Measurements from ENCODE around the gene FST.

DNA sequence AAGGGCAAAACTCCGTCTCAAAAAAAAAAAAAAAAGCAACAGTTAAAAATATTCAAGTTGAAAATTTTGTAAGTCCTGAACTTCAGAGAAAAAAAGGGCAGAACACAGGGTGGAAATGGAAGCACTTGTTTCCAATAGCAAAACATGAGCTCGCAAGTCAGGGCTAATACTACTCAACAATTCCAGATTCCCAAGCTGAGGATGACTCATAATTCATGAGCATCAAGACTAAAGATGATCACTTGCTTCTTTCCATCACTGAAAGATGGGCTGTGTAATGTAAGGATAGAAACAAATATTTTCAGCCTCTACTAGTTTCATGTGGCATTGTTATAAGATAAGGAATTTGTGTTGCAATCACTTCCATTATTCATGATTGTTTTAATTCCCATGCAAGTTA lies 33.5 kb upstream of the FST start:
- TF ChIP-seq, protein P1, sequence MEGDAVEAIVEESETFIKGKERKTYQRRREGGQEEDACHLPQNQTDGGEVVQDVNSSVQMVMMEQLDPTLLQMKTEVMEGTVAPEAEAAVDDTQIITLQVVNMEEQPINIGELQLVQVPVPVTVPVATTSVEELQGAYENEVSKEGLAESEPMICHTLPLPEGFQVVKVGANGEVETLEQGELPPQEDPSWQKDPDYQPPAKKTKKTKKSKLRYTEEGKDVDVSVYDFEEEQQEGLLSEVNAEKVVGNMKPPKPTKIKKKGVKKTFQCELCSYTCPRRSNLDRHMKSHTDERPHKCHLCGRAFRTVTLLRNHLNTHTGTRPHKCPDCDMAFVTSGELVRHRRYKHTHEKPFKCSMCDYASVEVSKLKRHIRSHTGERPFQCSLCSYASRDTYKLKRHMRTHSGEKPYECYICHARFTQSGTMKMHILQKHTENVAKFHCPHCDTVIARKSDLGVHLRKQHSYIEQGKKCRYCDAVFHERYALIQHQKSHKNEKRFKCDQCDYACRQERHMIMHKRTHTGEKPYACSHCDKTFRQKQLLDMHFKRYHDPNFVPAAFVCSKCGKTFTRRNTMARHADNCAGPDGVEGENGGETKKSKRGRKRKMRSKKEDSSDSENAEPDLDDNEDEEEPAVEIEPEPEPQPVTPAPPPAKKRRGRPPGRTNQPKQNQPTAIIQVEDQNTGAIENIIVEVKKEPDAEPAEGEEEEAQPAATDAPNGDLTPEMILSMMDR (conservative IDR thresholded peaks at IDR 0.05) = no peak
- no peak for TF ChIP-seq ZFX (IDR thresholded peaks at IDR 0.05)
